ENCODE data around the gene OGA.
"Not testable (repeated sequence)": the region's sequence is repeated elsewhere in the genome, so short reads cannot be mapped to it uniquely, and the experiment has no call there.

Gene OGA

GRCh38 chr10:101797403-101798059 lies 20.7 kb downstream of the OGA start:
- DNase-seq = no peak

DNA sequence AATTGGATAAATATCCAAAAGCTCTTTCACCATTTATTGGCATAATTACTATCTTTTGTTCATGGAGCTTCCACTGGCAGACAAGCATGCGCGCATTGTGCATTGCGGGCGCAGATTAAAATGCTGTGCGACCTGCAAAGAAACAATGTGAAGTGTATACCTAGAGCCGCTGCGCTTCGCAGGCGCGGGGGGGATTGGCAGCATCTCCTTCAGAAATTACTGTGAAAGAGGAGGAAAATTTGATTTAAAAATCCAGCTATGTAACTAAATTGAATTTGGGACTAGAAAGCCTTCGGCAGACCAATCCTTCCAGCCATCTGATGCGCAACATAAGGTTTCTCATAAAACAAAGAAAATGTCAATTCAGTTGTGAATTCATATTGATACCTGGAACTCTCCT lies 24.7 kb downstream of the OGA start:
- DNase-seq = no peak

GRCh38 chr10:101789686-101790085 lies 28.6 kb downstream of the OGA start:
- no peak for DNase-seq

DNA sequence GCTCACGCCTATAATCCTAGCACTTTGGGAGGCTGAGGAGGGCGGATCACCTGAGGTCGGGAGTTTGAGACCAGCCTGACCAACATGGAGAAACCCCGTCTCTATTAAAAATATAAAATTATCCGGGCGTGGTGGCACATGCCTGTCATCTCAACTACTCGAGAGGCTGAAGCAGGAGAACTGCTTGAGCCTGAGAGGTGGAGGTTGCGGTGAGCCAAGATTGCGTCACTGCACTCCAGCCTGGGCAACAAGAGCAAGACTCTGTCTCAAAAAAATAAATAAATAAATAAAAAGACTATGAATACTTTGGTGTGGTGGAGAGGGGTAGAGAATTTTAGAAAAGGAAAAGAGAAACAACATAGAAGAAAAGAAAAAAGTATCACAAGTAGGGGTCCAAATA lies 29.0 kb downstream of the OGA start:
- DNase-seq = not testable (repeated sequence)

DNA sequence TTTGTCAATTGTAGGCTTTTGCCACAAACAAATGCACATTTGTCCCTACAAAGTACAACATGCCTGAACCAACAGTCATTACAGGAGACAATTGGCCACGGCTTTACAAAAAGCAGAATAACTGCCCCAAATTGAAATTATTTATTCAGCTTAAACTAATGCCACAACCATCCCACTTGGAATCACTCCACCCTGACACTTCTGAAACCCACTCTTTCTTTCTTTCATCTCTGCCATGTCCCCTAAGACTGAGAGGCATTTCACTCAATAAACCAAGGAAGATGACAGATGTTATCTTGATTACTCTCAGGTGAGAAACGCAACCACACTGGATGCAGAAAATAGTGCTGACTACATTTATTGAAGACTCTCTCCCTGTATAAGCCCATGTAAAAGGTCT lies 32.4 kb downstream of the OGA start:
- no peak for DNase-seq

DNA sequence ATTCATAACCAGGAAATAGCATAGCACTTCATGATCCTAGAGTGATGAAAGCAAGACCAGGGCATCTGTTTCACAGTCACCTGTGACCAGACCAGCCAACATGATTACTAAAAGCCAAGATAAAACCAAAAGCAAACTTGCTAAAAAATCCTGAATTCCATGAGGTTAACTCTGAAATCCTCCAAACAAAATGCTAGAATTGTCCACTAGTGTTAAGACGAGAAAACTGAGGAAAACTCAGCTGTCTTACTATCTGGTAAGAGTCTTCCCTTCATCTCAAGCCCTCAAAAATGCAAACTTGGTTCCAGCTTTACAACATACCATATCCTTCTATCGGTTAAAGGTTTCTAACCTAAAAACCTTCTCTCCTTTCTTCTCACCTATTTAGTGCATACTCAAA lies 33.7 kb downstream of the OGA start:
- DNase-seq = no peak

DNA sequence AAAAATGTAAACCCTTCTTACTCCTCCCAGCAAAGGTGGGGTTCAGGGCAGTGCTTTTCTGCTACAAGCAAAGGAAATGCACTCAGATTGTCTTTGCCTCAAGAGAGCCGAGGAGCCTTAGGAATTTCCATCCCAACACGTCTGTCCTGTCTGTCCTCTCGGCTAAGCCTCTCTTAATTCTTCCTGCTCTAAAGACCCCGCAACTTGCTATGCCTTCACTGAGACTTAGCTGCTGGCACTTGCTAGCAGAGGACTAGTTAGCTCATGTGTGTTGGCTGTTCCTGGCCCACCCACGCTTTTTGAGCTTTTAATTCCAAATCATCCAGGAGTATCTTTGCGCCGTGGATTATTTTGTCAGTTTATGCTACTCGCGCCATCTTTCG lies 34.5 kb downstream of the OGA start:
- DNase-seq = no peak

DNA sequence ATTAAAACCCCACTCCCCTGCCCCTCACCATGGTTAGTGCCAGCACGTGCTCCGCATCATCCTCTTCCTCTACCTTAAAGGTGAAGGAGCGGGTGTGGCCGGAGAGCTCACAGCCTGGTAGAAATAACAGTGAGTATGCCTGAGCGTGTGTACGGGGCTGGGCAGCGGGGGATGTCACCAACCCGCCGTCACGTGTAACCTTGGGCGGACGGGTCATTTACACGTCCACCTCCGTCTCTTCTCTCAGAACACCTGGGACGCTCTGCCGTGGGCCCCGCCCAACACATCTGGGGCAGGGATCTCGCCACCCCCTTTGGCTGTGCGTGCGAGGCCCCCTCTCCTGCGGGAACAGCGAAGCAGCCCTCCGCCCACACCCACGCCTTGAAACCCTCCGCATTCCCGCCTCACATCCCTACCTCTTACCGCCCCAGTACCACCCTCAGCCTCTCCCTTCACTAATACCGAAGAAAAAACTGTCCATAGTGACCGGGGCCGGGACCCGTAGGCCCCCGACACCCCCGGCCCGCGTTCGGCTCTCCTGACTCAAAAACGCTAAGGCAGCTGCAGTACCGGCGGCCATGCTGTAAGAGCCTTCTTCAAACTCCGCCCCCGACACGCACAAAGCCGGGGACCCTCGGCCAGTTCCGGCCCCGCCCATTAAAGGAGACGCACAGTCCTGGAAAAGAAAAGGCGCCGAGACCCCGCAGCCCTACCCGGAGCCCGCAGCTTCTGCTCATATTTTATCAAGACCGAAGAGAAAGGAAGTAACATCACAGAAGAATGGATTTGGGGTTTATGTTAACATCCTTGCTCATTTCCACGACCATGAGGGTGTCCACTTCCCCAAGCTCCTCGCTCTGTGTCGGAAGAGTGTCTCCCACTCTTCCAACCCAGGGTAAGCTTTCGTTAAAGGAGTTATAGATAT lies 35.2 kb downstream of the OGA start, which contains the start of gene NPM3:
Gene NPM3 (minus strand): TSS at position 636 of the 925 bp plus-strand sequence. CDS start 56 bp downstream, at position 580.
- DNase-seq = peak; percentile 91

GRCh38 chr10:101781984-101782810 lies 36.0 kb downstream of the OGA start:
- no peak for DNase-seq

GRCh38 chr10:101781655-101781983 lies 36.6 kb downstream of the OGA start:
- no peak for DNase-seq

GRCh38 chr10:101780818-101781654 lies 37.2 kb downstream of the OGA start:
- peak; percentile 78 for DNase-seq

GRCh38 chr10:101780187-101780817 lies 37.9 kb downstream of the OGA start:
- no peak for DNase-seq

DNA sequence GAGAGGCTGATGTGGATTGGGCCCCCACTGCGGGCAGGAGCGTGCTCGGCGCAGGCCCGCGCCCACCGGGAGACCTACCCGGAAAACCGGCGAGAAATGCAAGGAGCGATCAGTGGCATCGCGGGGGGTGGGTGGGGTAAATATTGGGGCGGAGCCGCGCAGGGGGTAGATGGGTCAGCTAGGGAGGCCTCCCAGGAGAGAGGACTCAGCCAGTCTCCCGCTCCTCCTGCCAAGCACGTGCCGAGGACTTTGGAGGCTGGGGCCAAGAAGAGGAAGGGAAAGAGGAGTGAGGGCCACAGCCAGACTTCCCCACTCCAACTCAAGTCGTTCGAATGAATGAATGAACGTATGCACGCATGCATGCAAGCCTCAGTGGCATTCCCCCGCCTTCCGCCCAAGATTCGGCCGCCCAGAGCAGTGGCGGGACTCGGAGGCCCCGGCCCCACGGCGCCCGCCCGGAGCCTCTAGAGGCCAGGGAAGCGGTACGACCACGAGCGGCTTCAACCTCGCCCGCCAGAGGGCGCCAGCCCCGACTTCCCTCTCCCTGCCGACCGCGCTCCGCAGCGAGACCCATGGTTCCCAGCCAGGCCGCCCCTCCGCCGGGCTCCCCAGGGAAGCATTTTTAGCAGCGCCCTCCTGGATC lies 38.6 kb downstream of the OGA start:
- DNase-seq = peak; percentile 86

DNA sequence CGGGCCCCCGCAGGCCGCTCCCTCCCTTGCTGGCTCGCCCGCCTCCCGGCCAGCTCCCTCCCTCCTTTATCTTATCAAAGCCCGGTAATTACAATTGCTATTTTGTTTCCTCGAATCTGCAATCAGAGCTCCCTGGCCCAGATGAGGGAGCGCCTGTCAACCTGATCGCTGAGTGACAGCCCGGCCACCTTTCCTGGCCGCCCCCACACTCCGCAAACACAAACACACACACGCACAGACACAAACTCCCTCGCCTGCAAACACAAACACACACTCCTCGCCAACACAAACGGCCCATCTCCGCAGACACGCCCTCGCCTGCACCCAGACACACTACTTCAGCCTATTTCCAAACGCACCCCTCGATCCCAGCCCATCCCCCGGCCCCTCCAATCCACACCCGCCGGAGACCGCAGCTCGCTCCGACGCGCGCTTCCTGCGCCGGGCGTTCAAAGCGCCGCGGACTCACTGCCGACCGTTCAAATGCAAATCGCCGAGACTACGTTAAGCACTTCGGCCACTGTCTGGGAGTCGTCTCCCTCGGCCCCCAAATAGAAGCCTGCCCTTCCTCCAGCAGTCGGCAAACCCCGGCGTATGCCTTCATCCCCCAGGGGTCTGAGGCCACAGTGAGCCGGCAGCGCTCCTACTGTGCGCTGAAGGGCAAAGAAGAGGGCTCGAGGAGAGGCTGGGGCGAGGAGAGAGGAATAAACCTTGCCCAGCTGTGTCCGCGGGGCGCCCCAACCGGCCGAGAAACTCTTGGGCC lies 39.3 kb downstream of the OGA start:
- no peak for DNase-seq

GRCh38 chr10:101778151-101778780 lies 40.0 kb downstream of the OGA start:
- DNase-seq = no peak

DNA sequence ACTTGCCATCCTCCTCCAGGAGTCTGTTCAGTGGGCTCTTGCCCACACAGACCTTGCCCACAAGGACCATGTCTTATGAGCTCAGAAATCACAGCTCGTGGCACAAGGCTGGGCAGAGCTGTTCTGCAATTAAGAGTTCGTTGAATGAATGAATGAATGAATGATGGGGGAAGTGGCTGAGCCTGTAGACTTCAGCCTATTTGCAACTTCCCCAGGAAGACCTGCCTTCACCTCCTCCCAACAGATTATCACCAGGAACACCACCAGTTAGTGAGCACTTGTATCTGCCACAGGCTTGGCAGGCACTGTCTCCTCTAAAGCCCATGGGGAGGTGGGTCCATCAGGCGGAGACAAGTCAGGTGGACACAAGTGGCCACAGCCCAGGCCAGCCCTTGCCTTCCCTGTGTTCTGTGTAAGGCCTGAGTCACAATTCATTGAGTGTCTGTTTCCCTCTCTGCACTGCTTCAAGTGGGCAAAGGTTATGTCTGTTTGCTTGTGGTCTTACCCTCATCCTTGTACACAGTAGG lies 40.6 kb downstream of the OGA start:
- DNase-seq = no peak

DNA sequence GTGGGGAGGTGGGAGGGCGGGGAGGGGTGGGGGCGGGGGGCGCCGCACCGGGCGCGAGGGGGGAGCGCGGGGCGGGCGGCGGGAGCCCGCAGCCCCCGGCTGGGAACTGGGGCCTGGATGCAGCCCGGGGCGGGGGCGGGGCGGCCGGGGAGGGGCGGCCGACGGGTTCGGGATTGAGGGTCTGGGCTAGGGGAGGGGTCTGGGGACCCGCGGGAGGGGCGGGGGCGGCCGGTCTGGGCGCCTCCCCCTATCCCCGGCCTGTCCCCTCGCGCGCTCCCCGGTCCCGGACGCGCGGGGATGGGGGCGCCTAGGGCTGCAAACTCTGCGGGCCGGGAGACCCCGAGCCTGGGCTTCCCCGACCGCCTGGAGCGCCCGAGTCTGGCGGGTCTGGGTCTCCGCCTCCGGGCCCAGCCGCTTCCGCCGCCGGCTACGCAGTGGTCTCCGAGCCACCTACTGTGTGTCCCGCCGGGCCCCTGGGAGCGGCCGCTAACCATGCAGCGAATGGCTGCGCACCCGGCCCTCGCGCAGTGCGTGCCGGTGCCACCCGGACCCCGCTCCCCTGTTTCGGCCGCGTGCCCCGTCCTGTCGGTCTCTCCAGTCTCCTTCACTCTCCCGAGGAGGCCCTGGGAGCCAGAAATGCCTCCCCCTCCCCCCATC lies 42.0 kb downstream of the OGA start:
- DNase-seq = no peak

DNA sequence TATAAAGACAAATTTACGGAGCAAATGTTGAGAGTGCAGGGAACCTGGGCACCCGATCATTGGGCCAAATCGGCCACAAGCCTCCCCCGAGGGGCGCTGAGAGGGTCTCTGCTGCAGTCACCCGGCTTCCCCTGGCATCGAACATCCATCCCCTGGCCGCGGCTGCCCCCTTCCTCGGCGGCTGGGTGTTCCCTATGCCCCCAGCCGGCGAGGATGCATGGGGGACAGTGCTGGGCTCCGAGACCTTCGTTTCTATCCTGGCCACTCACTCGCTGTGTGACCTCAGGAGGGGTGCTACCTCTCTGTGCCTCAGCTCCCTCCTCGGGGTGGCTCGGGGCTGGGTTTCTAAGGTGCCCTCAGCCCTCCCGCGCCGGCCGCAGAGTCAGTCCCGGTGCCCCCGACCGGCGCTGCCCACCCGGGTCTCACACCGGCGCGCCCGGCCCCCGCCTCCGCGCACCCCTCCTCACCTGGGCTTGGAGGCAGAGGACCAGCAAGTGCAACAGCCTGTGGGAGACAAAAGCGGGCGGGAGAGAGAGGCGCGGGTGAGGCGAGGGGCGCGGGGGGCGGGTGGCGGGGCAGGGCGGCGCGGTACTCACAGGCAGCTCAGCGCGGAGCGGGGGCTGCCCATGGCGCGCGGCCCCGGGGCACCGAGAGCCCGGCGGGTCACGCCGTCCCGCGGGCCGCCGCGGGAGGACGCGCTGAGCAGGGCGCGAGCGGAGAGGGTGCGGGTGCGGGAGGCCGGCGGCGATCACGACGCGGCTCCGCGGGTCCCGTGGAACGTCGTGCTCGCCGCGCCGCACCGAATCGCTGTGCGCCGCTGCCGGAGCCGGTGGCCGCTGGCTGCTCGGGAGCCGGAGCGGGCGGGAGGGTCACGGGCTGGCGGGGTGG lies 42.7 kb downstream of the OGA start, which contains the start of gene FGF8:
Gene FGF8 (minus strand): TSS at position 842 of the 888 bp plus-strand sequence. CDS start 214 bp downstream, at position 628.
- no peak for DNase-seq
